NB4 (cell line): Measurements from ENCODE around the gene PPP1R9A.

Experiments used
- MYC ChIP-seq: IDR thresholded peaks from 2 replicates; pipeline ENCODE4 v1.6.1; 2011; ENCODE audit warnings: low read depth, low read length
- POLR2A ChIP-seq: IDR thresholded peaks from 2 replicates; pipeline ENCODE4 v1.6.1; 2011; ENCODE audit warnings: mild to moderate bottlenecking; ENCODE audit not compliant: insufficient read length; ENCODE audit errors: extremely low read depth
- TF ChIP-seq, protein P1 (sequence below): IDR thresholded peaks from one replicate; pipeline ENCODE4 v1.5.1; 2012; ENCODE audit warnings: low read depth, low read length

DNA sequence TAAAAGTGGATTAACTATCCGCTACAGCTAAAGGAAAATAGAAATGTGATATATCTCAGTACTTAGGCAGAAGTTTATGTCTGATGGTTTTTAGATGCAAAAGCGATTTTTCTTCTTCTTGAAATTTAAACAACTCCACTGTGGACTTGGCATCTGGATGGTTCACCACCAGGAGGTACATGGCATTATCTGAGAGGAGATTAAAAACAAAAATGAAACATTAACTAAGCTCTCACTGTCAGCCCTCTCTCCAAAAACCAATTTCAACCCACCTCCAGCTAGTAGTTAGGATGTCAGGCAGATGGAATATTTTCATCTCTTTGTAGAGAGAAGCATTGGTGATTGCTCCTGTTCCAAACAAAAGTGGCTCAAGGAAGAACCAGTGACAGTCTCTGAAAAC is 404.0 kb downstream of the PPP1R9A start:
- TF ChIP-seq, protein P1, sequence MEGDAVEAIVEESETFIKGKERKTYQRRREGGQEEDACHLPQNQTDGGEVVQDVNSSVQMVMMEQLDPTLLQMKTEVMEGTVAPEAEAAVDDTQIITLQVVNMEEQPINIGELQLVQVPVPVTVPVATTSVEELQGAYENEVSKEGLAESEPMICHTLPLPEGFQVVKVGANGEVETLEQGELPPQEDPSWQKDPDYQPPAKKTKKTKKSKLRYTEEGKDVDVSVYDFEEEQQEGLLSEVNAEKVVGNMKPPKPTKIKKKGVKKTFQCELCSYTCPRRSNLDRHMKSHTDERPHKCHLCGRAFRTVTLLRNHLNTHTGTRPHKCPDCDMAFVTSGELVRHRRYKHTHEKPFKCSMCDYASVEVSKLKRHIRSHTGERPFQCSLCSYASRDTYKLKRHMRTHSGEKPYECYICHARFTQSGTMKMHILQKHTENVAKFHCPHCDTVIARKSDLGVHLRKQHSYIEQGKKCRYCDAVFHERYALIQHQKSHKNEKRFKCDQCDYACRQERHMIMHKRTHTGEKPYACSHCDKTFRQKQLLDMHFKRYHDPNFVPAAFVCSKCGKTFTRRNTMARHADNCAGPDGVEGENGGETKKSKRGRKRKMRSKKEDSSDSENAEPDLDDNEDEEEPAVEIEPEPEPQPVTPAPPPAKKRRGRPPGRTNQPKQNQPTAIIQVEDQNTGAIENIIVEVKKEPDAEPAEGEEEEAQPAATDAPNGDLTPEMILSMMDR = no peak
- TF ChIP-seq POLR2A (no peak), MYC (no peak)
